Neural progenitor cell (in vitro differentiated cells): ENCODE results near the gene NCAPG2.

Source experiments
- CTCF ChIP-seq: fragments of 200-600 bp; sonication (generic); IDR thresholded peaks from 2 replicates; pipeline ENCODE4 v1.5.1; 2017; ENCODE audit warnings: antibody characterized with exemption, mild to moderate bottlenecking
- EZH2 ChIP-seq: fragments of 200-600 bp; sonication (generic); IDR thresholded peaks from 2 replicates; pipeline ENCODE4 v1.6.1; 2017; ENCODE audit warnings: antibody characterized with exemption, mild to moderate bottlenecking, moderate library complexity
- EZH2phosphoT487 ChIP-seq: fragments of 200-600 bp; sonication (generic); IDR thresholded peaks from 2 replicates; pipeline ENCODE4 v1.6.1; 2017; ENCODE audit warnings: antibody characterized with exemption

- TF ChIP-seq CTCF (no peak), EZH2 (no peak), EZH2phosphoT487 (no peak)
These were observed 20.3 kb upstream of the NCAPG2 start for GRCh38 chr7:158724658-158725505.
